HG03135 (cell line): ENCODE results near the gene CYP3A5.
"Not testable (repeated sequence)": the region's sequence is repeated elsewhere in the genome, so short reads cannot be mapped to it uniquely, and the experiment has no call there.

Experiments used
- ATAC-seq: cut with Tn5 transposase; IDR thresholded peaks from one replicate; pipeline ENCODE4 v1.9.1; 2021; ENCODE audit warnings: mild to moderate bottlenecking, moderate library complexity; ENCODE audit not compliant: unreplicated experiment

Gene CYP3A5

DNA sequence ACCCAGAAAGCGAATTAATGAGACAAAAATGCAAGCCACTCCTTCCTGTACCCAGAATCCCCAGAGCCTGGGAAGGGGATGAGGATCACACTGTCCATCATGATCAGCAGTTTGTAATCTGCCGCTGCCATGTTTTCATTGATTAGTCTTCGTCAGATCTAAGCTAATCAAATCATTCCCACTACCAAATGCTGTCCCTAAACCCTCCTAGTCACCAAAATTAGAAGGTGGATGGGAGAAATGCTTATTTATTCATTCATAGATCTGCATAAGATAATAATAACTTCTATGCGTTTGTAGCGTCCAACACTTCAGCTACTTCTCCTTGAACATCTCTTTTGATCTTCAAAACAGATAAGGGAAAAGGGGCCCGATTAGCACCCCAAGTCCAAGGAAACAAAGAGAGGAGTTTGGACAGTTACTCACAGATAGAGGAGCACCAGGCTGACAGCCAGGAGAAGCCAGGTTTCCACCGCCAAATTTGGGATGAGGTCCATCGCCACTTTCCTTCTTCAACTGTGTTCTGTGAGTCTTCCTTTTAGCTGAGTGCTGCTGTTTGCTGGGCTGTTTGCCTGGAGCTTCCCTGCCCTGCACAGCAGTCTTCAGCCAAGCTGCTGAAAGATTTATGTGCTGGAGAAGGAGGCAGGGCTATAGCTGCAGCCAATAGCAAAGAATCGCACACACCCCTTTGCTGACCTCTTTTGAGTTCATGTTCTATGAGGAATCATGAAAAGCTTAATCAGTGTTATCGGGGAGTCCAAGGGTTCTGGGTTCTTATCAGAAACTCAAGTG is at the start of gene CYP3A5:
Gene CYP3A5, minus strand, starts transcription at position 597 of the 792 bp plus-strand sequence. Its CDS starts 100 bp downstream, at position 497.
- no peak for ATAC-seq

DNA sequence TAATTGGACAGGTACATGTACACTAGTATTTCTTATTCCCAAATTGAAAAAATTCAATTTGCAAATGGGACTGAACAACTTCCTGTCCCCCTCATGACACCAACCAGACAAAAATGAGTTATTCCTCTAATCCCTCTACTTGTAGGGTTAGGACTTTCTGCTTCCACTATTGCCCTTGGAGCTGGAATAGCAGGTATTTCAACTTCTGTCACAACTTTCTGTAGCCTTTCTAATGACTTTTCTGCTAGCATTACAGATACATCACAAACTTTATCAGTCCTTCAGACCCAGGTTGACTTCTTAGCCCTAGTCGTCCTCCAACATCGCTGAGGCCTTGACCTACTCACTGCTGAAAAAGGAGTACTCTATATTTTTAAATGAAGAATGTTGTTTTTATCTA is 48.8 kb upstream of the CYP3A5 start:
- no peak for ATAC-seq

GRCh38 chr7:99723201-99723600 is 43.4 kb upstream of the CYP3A5 start:
- not testable (repeated sequence) for ATAC-seq

DNA sequence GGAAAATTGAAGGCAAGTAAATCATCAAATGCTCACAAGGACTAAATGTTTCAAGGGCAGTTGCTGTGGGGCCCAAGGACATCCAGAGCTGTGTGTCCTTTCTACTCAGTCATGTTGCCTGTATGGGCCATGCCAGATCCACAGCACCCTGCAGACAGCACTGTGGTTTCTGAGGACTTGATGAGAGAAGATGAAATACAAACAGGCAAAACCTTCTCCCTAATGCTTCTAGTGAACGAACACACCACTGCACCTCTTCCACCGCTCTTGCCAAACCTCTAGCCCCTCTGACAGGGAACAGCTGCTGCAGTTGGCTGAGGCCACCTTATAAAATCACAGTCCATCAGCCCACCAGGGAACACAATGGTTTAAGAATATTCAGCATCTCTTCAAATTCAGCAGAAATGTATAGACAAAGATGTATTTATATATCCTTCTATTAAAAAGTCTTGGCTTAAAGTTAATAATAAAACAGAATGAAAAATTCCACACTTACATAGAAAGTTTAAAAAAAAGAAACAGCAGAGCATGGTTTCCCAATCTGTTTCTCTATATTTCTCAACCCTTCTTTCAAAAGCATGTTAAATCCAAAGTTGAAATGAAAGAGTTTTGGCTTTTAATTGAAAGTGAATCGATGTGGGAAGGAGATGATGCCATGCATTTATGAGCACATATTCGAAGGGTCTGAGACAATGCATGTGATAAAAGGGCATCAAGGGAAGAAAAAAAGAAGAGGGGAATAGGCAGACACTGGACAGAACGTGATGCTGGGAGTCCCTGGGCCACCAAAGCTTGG is 41.2 kb upstream of the CYP3A5 start:
- ATAC-seq = no peak

- no peak for ATAC-seq
Measured at GRCh38 chr7:99719996-99720769, 40.4 kb upstream of the CYP3A5 start.

- no peak for ATAC-seq
Measured at GRCh38 chr7:99713995-99714570, 34.3 kb upstream of the CYP3A5 start.

GRCh38 chr7:99709838-99710578 is 30.2 kb upstream of the CYP3A5 start:
- no peak for ATAC-seq

GRCh38 chr7:99709260-99709659 is 29.5 kb upstream of the CYP3A5 start:
- no peak for ATAC-seq

DNA sequence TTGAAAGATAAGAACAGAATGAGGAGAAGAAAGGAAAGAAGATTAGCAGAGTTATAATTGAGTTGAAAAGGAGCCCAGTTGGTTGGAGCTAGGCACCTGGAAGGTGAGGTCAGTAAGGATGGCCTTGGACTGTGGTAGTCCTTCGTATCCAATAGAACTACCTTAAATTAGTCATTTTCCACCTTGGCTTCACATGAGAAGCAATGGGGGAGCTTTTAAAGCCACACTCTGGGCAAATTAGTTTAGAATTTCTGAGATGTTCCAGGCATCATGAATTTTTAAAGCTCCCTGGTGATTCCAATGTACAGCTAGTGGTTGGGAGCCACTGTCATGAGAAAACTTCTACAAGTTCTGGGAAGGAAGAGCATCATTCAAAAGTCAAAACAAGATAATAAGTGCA is 27.3 kb upstream of the CYP3A5 start:
- no peak for ATAC-seq

- no peak for ATAC-seq
Measured at GRCh38 chr7:99699946-99700345, 20.1 kb upstream of the CYP3A5 start.

DNA sequence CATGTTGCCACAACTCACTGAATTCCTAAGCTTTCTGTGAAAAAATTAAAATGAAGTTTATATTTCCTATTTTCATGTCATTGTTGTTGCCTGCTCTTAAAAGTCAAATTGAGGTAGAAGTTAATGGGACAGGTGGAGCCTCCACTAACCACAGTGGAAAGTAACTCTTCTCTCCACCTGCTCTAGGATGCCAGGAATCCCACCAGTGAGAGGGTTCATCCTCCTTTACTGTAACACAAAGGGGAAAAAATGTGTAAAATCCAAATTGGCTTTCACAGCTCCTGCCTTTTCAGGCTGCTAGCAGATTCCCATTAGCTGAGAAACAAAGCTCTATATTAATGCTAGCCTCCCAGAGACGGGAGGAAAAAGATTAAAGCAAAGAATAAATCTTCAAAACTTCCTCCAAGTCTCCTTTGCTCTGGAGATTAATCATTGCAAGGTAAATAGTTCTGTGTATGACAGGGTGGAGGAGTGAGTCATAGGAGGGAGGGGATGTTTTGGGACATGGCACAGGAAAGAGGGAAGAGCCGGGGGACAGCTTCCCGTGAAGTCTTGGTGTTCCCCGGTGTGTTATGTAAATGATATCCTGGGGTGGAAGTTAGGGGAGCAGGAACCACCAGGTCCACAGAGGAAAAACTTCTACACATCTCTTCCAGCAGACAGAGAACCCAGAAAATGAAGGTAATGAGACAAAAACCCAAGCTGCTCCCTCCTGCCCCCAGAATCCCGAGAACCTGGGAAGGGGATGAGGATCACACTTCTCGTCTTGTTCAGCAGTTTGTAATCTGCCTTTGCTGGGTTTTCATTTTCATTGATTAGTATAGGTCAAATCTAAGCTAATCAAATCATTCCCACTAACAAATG is 19.3 kb upstream of the CYP3A5 start:
- not testable (repeated sequence) for ATAC-seq

GRCh38 chr7:99694912-99695304 is 15.1 kb upstream of the CYP3A5 start:
- ATAC-seq = no peak

DNA sequence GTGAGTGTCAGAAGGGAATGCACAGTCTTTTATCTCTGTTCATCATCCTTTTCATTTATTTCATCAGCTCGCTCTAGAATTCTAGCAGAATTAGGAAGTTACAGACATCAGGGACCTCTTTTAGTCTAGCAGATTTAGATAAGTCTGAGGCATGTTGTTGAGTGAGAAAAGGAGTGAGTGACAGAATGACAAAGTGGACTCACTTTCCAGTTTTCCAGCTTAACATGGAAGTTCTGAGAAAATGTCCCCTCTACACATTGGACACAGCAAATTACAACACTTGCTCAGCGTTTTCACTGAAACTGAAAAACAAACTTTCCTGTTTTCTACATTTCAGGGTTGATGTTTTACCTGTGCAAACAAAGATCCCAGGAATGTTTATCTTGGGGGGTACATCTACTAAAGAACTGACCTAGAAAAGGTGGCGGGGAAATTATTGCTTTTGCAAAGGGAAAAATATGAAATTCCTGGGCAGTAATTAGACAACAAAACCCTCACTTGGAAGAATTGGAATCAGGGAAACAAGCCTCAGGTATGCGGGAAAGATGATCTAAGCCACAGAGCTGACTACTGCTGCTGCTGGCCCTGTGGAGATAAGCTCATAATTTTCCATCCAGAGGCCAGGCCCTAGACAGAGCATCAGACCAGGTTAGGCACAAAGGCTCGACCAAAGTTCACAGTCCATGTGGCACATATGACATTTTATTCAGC is 14.6 kb upstream of the CYP3A5 start:
- no peak for ATAC-seq

DNA sequence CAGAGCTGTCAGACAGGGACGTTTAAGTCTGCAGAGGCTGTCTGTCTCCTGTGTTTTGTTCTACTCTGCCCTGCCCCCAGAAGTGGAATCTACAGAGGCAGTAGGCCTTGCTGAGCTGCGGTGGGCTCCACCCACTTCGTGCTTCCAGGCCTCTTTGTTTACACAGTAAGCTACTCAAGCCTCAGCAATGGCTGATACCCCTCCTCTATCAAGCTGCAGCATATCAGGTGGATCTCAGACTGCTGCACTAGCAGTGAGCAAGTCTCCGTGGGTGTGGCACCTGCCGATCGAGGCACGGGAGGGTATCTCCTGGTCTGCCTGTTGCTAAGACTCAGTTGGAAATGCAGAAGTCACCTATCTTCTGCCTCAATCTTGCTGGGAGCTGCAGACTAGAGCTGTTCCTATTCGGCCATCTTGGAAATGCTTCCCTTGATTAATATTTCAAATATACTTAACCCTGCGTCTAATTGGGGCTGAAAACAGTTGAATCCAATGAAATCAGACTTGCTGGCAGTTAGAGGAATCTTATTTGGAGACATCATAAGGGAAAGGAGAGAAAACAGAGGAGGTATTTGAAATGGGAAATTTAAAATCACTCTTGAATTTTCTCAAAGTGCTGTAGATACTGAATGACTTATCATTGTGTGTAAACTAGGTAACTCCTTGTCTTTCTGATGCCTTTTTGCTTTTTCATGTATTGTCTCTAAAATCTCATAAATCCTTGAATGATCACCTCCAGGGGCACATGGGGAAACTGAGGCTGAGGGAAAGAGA is 13.8 kb upstream of the CYP3A5 start:
- ATAC-seq = no peak

- no peak for ATAC-seq
Measured at GRCh38 chr7:99693100-99693426, 13.3 kb upstream of the CYP3A5 start.

- not testable (repeated sequence) for ATAC-seq
Measured at GRCh38 chr7:99692563-99692962, 12.8 kb upstream of the CYP3A5 start.

- ATAC-seq = not testable (repeated sequence)
Measured at GRCh38 chr7:99691658-99692057, 11.9 kb upstream of the CYP3A5 start.

- not testable (repeated sequence) for ATAC-seq
Measured at GRCh38 chr7:99690918-99691317, 11.1 kb upstream of the CYP3A5 start.
